Mucosa of gallbladder (tissue), 1 donor: ENCODE data around the gene KRTAP29-1. TPM values are rescaled to one million over a fixed set of nuclear protein-coding genes. Genes with fewer than 3 reads are reported as not detected.

Source experiments
- total RNA-seq: library from RNA; stranded (reverse); gene quantifications from one replicate; pipeline ENCODE4 v1.2.1, GENCODE V29; 2021
- donor health status: DM: no; HTN: no; CAD: no.

The KRTAP29-1 gene
- total RNA-seq, 1 donor from 2014 or later: not detected

Other genes with a start within 250 kb of the KRTAP29-1 start
- gene KRTAP2-2, start 247.6 kb downstream of the KRTAP29-1 start, total RNA-seq: not detected
- gene KRTAP2-3, start 242.7 kb downstream of the KRTAP29-1 start, total RNA-seq: not detected
- gene KRTAP2-4, start 237.0 kb downstream of the KRTAP29-1 start, total RNA-seq: not detected
- not detected for gene KRTAP4-7, start 218.7 kb downstream of the KRTAP29-1 start, total RNA-seq
- not detected for gene KRTAP4-8, start 204.7 kb downstream of the KRTAP29-1 start, total RNA-seq
- not detected for gene KRTAP4-16, start 200.6 kb downstream of the KRTAP29-1 start, total RNA-seq
- gene KRTAP4-9, start 197.5 kb downstream of the KRTAP29-1 start, total RNA-seq: not detected
- not detected for gene KRTAP4-11, start 184.5 kb downstream of the KRTAP29-1 start, total RNA-seq
- not detected for gene KRTAP4-12, start 178.7 kb downstream of the KRTAP29-1 start, total RNA-seq
- not detected for gene KRTAP4-6, start 162.3 kb downstream of the KRTAP29-1 start, total RNA-seq
- not detected for gene KRTAP4-5, start 153.0 kb downstream of the KRTAP29-1 start, total RNA-seq
- not detected for gene KRTAP4-4, start 142.1 kb downstream of the KRTAP29-1 start, total RNA-seq
- gene KRTAP4-3, start 134.6 kb downstream of the KRTAP29-1 start, total RNA-seq: not detected
- not detected for gene KRTAP4-2, start 124.6 kb downstream of the KRTAP29-1 start, total RNA-seq
- gene KRTAP4-1, start 117.9 kb downstream of the KRTAP29-1 start, total RNA-seq: not detected
- not detected for gene KRTAP9-1, start 113.0 kb downstream of the KRTAP29-1 start, total RNA-seq
- not detected for gene KRTAP9-2, start 76.2 kb downstream of the KRTAP29-1 start, total RNA-seq
- not detected for gene KRTAP9-3, start 70.4 kb downstream of the KRTAP29-1 start, total RNA-seq
- not detected for gene KRTAP9-8, start 64.9 kb downstream of the KRTAP29-1 start, total RNA-seq
- gene KRTAP9-4, start 53.2 kb downstream of the KRTAP29-1 start, total RNA-seq: not detected
- gene KRTAP9-9, start 47.5 kb downstream of the KRTAP29-1 start, total RNA-seq: not detected
- gene KRTAP9-6, start 37.5 kb downstream of the KRTAP29-1 start, total RNA-seq: not detected
- gene KRTAP9-7, start 27.2 kb downstream of the KRTAP29-1 start, total RNA-seq: not detected
- gene KRTAP16-1, start 6.5 kb upstream of the KRTAP29-1 start, total RNA-seq: not detected
- gene KRTAP17-1, start 12.9 kb upstream of the KRTAP29-1 start, total RNA-seq: not detected
- not detected for gene KRT33A, start 48.0 kb upstream of the KRTAP29-1 start, total RNA-seq
- not detected for gene KRT33B, start 67.0 kb upstream of the KRTAP29-1 start, total RNA-seq
- gene KRT34, start 79.5 kb upstream of the KRTAP29-1 start, total RNA-seq: not detected
- gene KRT31, start 94.8 kb upstream of the KRTAP29-1 start, total RNA-seq: not detected
- gene KRT37, start 121.7 kb upstream of the KRTAP29-1 start, total RNA-seq: not detected
- gene KRT38, start 138.1 kb upstream of the KRTAP29-1 start, total RNA-seq: not detected
- gene KRT32, start 164.5 kb upstream of the KRTAP29-1 start, total RNA-seq: not detected
- not detected for gene KRT35, start 178.3 kb upstream of the KRTAP29-1 start, total RNA-seq
- gene KRT36, start 187.1 kb upstream of the KRTAP29-1 start, total RNA-seq: not detected
- gene KRT13, start 202.8 kb upstream of the KRTAP29-1 start, total RNA-seq: 0.40 TPM
- 5.6 TPM for gene KRT15, start 216.0 kb upstream of the KRTAP29-1 start, total RNA-seq
- gene KRT19, start 225.5 kb upstream of the KRTAP29-1 start, total RNA-seq: 1,522 TPM